Rectal smooth muscle tissue (tissue), 1 donor: ENCODE results near the gene FNDC3B.

ENCODE experiments used
- H3K27ac ChIP-seq: one replicate; pipeline ENCODE4 v1.7.0; 2013; ENCODE audit warnings: low read depth, low read length, inconsistent platforms
- H3K27me3 ChIP-seq: one replicate; pipeline ENCODE4 v1.7.0; 2013; ENCODE audit warnings: low read length; ENCODE audit not compliant: control insufficient read depth, insufficient read depth
- H3K36me3 ChIP-seq: one replicate; pipeline ENCODE4 v1.7.0; 2013; ENCODE audit warnings: low read length; ENCODE audit not compliant: control insufficient read depth, insufficient read depth
- H3K4me1 ChIP-seq: one replicate; pipeline ENCODE4 v1.7.0; 2013; ENCODE audit warnings: low read length; ENCODE audit not compliant: control insufficient read depth, insufficient read depth
- H3K4me3 ChIP-seq: one replicate; pipeline ENCODE4 v1.7.0; 2013; ENCODE audit warnings: low read length
- H3K9ac ChIP-seq: one replicate; pipeline ENCODE4 v1.7.0; 2013; ENCODE audit warnings: low read length

FNDC3B gene

DNA sequence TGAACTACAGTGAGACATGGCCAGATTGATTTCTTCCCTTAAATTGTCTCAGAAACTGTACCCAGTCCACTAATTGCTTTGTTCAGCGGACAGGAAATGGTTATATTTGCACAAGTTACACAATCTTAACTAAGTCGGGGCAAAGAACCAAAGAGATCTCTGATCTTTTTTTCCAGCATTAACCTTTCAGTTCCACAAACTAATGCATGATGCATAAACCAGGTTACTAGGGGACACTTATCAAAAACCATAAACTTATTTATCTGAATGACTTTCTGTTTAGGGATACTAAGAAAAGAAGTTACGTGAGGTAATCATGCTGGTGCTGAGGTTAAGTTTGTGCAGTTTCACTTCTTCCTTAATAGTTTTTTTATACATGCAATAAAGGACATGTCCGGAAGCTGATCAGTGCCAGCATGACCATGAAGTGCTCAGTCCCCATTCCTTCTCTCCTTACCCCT is 22.4 kb downstream of the FNDC3B start:
- H3K4me3 ChIP-seq: no peak overlapping the region
- H3K9ac ChIP-seq: no peak overlapping the region
- no peaks in the 10 kb centered on the region for H3K27me3 ChIP-seq
- H3K4me1 ChIP-seq: peaks cover 18% of the 10 kb centered on the region
- H3K27ac ChIP-seq: no peak overlapping the region
- no peaks in the 10 kb centered on the region for H3K36me3 ChIP-seq

- no peaks in the 10 kb centered on the region for H3K27me3 ChIP-seq
- peaks cover 13% of the 10 kb centered on the region for H3K4me1 ChIP-seq
- no peak overlapping the region for H3K4me3 ChIP-seq
- H3K36me3 ChIP-seq: no peaks in the 10 kb centered on the region
- no peak overlapping the region for H3K9ac ChIP-seq
- no peak overlapping the region for H3K27ac ChIP-seq
Measured at GRCh38 chr3:172062761-172063160, 23.4 kb downstream of the FNDC3B start.

- H3K27me3 ChIP-seq: no peaks in the 10 kb centered on the region
- H3K4me3 ChIP-seq: no peak overlapping the region
- H3K9ac ChIP-seq: no peak overlapping the region
- no peaks in the 10 kb centered on the region for H3K36me3 ChIP-seq
- no peak overlapping the region for H3K27ac ChIP-seq
- peaks cover 13% of the 10 kb centered on the region for H3K4me1 ChIP-seq
Measured at GRCh38 chr3:172063456-172064432, 24.4 kb downstream of the FNDC3B start.

DNA sequence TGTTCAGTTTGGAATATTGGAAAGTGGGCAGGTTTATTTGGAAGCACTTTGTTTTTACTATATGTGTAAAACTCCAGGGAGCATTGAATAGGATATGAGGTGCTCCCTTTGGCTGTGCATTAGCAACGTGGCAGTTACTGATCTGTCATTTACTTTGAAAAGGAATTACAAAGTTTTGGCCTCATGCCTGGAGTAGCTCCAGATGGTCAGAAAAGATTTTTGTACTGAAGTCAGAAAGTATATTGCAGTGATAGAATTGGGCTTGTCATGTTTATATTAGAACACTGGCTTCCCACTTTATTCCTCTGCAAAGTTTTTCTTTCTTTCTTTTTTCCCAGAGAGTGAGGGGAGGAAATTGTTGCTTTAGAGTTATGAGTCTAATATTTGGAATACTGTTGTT is 26.1 kb downstream of the FNDC3B start:
- peak overlapping the region; percentile 25 for H3K4me3 ChIP-seq
- peaks cover 19% of the 10 kb centered on the region for H3K4me1 ChIP-seq
- no peak overlapping the region for H3K9ac ChIP-seq

DNA sequence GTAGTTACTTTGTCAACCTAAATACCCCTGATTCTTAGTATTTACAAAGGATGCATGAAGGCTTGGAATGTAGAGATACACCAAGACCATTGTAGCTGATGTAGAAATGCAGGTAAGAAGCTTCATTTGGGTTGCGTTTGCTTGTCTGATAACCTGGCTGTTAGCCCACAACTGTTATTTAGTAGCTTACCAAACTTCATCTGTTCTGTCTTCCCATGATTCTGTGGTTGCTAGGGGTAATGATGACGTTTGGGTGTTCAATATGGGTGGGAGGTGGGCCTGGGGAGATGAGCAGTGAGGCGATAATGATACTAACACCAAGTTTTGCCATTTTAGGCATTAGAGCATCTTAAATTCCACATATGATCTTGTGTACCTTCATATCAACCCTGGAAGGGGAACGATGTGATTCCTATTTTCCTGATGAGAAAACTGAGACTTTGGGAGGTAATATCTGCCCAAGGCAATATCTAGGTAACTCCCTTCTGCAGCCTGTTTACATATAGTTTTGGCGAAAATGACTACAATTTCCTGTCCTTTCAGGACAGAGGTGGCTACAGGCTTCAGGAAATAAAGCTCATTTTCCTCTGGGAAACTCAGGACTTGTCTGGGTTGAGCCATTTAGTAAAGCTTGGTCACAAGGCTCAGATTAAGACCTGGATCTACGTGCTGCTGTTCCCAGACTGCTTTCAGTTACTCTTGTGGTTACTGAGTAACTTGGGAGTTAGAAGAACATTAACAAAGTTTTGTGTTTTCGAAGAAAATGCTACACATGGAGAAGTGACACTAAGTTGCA is 26.8 kb downstream of the FNDC3B start:
- H3K27ac ChIP-seq: no peak overlapping the region
- H3K36me3 ChIP-seq: peaks cover 2% of the 10 kb centered on the region
- no peaks in the 10 kb centered on the region for H3K27me3 ChIP-seq
- peaks cover 19% of the 10 kb centered on the region for H3K4me1 ChIP-seq
- peak overlapping the region; percentile 25 for H3K4me3 ChIP-seq
- no peak overlapping the region for H3K9ac ChIP-seq

More for the DNA sequence above, 26.1 kb downstream of the FNDC3B start:
- Histone ChIP-seq H3K27me3 (no peaks in the 10 kb centered on the region), H3K27ac (no peak overlapping the region), H3K36me3 (peaks cover 2% of the 10 kb centered on the region)

GRCh38 chr3:172066880-172067796 is 27.8 kb downstream of the FNDC3B start:
- Histone ChIP-seq H3K4me1 (peaks cover 19% of the 10 kb centered on the region), H3K36me3 (peaks cover 2% of the 10 kb centered on the region), H3K4me3 (no peak overlapping the region), H3K27ac (no peak overlapping the region), H3K27me3 (no peaks in the 10 kb centered on the region), H3K9ac (no peak overlapping the region)

DNA sequence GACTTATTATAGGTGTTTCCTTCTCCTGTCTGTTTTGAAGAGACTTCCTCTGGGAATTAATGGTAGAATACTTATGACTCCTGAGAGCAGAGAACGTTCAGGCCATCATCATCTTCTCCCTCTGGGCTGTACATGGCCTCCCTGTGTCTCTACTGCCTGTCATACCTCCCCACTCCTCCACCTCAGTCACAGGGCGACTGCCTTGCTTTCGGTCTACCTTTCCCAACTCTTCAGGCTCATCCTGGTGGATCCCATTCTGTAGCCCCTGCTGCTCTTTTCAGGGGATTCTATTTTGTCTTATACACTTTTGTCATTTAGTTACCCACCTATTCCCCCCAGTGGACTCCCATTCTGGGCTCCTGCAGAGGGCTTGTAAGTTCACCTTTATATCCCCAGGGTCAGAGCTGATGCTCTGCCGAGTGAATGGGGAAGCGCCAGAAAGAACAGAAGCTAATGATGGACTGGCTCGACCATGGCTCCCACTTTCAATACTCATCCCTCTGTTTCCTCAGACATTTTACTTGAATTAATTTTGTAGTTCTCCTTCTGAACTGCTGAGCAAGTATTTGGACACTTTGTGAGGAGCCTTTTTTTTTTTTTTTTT is 28.6 kb downstream of the FNDC3B start:
- no peak overlapping the region for H3K4me3 ChIP-seq
- peaks cover 19% of the 10 kb centered on the region for H3K4me1 ChIP-seq
- H3K36me3 ChIP-seq: peaks cover 2% of the 10 kb centered on the region
- no peak overlapping the region for H3K27ac ChIP-seq
- no peak overlapping the region for H3K9ac ChIP-seq
- H3K27me3 ChIP-seq: no peaks in the 10 kb centered on the region

DNA sequence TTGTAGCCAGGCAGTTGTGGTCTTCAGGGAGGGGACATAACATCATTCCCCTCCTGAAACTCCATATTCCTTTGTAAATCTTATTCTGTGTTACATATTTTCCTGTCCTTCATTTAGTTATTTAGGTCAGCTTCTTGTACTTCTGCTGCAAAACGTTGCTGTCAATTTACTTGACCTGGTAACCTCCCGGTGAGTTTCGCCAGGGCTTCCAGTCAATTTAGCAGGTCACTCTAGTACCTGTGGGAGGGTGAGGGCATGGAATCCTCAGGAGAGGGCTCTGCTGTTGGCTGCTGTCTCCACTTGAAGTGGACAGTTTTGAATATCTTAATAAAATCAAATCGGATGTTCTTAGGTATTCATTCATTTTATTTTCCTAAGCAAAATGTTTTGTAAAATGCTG is 29.6 kb downstream of the FNDC3B start:
- peaks cover 19% of the 10 kb centered on the region for H3K4me1 ChIP-seq
- no peak overlapping the region for H3K27ac ChIP-seq
- H3K27me3 ChIP-seq: no peaks in the 10 kb centered on the region

GRCh38 chr3:172069478-172069877 is 30.1 kb downstream of the FNDC3B start:
- Histone ChIP-seq H3K4me1 (peaks cover 19% of the 10 kb centered on the region), H3K4me3 (no peak overlapping the region), H3K27ac (no peak overlapping the region), H3K27me3 (no peaks in the 10 kb centered on the region), H3K36me3 (peaks cover 2% of the 10 kb centered on the region), H3K9ac (no peak overlapping the region)

More for the DNA sequence above, 29.6 kb downstream of the FNDC3B start:
- no peak overlapping the region for H3K9ac ChIP-seq
- H3K36me3 ChIP-seq: peaks cover 2% of the 10 kb centered on the region
- no peak overlapping the region for H3K4me3 ChIP-seq

GRCh38 chr3:172070269-172070668 is 30.9 kb downstream of the FNDC3B start:
- peaks cover 19% of the 10 kb centered on the region for H3K4me1 ChIP-seq
- H3K9ac ChIP-seq: no peak overlapping the region
- H3K4me3 ChIP-seq: no peak overlapping the region
- no peak overlapping the region for H3K27ac ChIP-seq
- peaks cover 2% of the 10 kb centered on the region for H3K36me3 ChIP-seq
- no peaks in the 10 kb centered on the region for H3K27me3 ChIP-seq

GRCh38 chr3:172070802-172071201 is 31.4 kb downstream of the FNDC3B start:
- Histone ChIP-seq H3K9ac (no peak overlapping the region), H3K27me3 (no peaks in the 10 kb centered on the region), H3K36me3 (peaks cover 2% of the 10 kb centered on the region), H3K27ac (no peak overlapping the region), H3K4me1 (peaks cover 15% of the 10 kb centered on the region), H3K4me3 (no peak overlapping the region)
